ENCODE results near the gene TREML4.

DNA sequence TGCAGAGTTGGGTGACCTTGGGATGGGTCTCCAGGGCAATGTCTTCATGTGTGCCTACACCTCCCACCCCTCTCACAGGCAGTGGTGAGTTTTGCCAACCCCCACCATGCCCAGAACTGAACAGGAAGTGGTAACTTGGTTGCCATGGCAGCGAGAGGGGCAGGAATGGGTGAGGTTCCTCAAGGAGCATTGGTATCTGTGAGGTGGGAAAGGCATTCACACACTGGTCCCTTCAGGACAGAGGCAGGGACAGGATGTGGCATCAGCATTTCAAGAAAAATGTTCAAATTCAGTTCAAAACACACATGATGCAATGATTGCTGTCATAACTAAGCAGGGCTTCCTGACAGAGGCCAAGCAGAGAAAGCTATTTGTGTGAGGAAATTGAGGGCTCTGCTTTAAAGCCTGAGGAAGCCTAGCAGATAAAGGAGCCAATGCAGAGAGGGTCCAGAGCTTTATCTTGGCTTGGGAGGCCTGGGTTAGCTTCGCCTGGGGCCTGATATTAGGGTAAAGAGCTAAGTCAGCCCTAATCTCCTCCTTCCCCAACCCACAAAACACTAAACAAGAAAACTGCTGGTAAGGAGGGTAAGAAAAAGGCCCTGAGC lies 27.8 kb upstream of the TREML4 start:
- TF ChIP-seq RAD21 (conservative IDR thresholded peaks at IDR 0.05 in 1 of 2, IDR thresholded peaks at IDR 0.05 in 1 of 2) (no peak), ESRRA (IDR thresholded peaks at IDR 0.05; ENCODE audit: borderline replicate concordance, low read length) (no peak), CHD2 (IDR thresholded peaks at IDR 0.05; ENCODE audit: low read length, partially characterized antibody) (no peak), SMC3 (IDR thresholded peaks at IDR 0.05) (no peak), CBX8 (IDR thresholded peaks at IDR 0.05) (no peak), FOSL2 (IDR thresholded peaks at IDR 0.05) (no peak), FOSL2 (CRISPR knock-in tag; IDR thresholded peaks at IDR 0.05) (no peak), EHMT2 (IDR thresholded peaks at IDR 0.05; ENCODE audit: low read depth) (no peak), CHD4 (IDR thresholded peaks at IDR 0.05; ENCODE audit: borderline replicate concordance) (no peak), MAZ (IDR thresholded peaks at IDR 0.05; ENCODE audit: borderline replicate concordance, low read depth, low read length) (no peak)
- TF ChIP-seq, protein P1, sequence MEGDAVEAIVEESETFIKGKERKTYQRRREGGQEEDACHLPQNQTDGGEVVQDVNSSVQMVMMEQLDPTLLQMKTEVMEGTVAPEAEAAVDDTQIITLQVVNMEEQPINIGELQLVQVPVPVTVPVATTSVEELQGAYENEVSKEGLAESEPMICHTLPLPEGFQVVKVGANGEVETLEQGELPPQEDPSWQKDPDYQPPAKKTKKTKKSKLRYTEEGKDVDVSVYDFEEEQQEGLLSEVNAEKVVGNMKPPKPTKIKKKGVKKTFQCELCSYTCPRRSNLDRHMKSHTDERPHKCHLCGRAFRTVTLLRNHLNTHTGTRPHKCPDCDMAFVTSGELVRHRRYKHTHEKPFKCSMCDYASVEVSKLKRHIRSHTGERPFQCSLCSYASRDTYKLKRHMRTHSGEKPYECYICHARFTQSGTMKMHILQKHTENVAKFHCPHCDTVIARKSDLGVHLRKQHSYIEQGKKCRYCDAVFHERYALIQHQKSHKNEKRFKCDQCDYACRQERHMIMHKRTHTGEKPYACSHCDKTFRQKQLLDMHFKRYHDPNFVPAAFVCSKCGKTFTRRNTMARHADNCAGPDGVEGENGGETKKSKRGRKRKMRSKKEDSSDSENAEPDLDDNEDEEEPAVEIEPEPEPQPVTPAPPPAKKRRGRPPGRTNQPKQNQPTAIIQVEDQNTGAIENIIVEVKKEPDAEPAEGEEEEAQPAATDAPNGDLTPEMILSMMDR (IDR thresholded peaks at IDR 0.05): no peak
- TF ChIP-seq, protein P2, sequence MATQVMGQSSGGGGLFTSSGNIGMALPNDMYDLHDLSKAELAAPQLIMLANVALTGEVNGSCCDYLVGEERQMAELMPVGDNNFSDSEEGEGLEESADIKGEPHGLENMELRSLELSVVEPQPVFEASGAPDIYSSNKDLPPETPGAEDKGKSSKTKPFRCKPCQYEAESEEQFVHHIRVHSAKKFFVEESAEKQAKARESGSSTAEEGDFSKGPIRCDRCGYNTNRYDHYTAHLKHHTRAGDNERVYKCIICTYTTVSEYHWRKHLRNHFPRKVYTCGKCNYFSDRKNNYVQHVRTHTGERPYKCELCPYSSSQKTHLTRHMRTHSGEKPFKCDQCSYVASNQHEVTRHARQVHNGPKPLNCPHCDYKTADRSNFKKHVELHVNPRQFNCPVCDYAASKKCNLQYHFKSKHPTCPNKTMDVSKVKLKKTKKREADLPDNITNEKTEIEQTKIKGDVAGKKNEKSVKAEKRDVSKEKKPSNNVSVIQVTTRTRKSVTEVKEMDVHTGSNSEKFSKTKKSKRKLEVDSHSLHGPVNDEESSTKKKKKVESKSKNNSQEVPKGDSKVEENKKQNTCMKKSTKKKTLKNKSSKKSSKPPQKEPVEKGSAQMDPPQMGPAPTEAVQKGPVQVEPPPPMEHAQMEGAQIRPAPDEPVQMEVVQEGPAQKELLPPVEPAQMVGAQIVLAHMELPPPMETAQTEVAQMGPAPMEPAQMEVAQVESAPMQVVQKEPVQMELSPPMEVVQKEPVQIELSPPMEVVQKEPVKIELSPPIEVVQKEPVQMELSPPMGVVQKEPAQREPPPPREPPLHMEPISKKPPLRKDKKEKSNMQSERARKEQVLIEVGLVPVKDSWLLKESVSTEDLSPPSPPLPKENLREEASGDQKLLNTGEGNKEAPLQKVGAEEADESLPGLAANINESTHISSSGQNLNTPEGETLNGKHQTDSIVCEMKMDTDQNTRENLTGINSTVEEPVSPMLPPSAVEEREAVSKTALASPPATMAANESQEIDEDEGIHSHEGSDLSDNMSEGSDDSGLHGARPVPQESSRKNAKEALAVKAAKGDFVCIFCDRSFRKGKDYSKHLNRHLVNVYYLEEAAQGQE (IDR thresholded peaks at IDR 0.05): no peak
- TF ChIP-seq, protein P3, sequence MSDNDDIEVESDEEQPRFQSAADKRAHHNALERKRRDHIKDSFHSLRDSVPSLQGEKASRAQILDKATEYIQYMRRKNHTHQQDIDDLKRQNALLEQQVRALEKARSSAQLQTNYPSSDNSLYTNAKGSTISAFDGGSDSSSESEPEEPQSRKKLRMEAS (IDR thresholded peaks at IDR 0.05): no peak
- TF ChIP-seq, protein P4, sequence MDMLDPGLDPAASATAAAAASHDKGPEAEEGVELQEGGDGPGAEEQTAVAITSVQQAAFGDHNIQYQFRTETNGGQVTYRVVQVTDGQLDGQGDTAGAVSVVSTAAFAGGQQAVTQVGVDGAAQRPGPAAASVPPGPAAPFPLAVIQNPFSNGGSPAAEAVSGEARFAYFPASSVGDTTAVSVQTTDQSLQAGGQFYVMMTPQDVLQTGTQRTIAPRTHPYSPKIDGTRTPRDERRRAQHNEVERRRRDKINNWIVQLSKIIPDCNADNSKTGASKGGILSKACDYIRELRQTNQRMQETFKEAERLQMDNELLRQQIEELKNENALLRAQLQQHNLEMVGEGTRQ (IDR thresholded peaks at IDR 0.05): no peak
